ENCODE data around the gene NPFFR1.
"Not testable (repeated sequence)": the region's sequence is repeated elsewhere in the genome, so short reads cannot be mapped to it uniquely, and the experiment has no call there.

Gene NPFFR1

GRCh38 chr10:70266701-70267100 lies 17.1 kb downstream of the NPFFR1 start:
- no peak for DNase-seq (ENCODE audit: low spot score)
- TF ChIP-seq CTCF (IDR thresholded peaks at IDR 0.05; ENCODE audit: extremely low read depth, missing control alignments): no peak

GRCh38 chr10:70266056-70266455 lies 17.7 kb downstream of the NPFFR1 start:
- no peak for DNase-seq (ENCODE audit: low spot score)
- no peak for TF ChIP-seq CTCF (IDR thresholded peaks at IDR 0.05; ENCODE audit: extremely low read depth, missing control alignments)

GRCh38 chr10:70265032-70265689 lies 18.6 kb downstream of the NPFFR1 start:
- DNase-seq (ENCODE audit: low spot score): peak; percentile 66
- TF ChIP-seq CTCF (IDR thresholded peaks at IDR 0.05; ENCODE audit: extremely low read depth, missing control alignments): peak; percentile 47

- no peak for DNase-seq (ENCODE audit: low spot score)
- TF ChIP-seq CTCF (IDR thresholded peaks at IDR 0.05; ENCODE audit: extremely low read depth, missing control alignments): no peak
Measured at GRCh38 chr10:70260734-70261133, 23.1 kb downstream of the NPFFR1 start.

GRCh38 chr10:70260259-70260658 lies 23.5 kb downstream of the NPFFR1 start:
- DNase-seq (ENCODE audit: low spot score): no peak
- no peak for TF ChIP-seq CTCF (IDR thresholded peaks at IDR 0.05; ENCODE audit: extremely low read depth, missing control alignments)

GRCh38 chr10:70258216-70258615 lies 25.6 kb downstream of the NPFFR1 start:
- TF ChIP-seq CTCF (IDR thresholded peaks at IDR 0.05; ENCODE audit: extremely low read depth, missing control alignments): no peak
- no peak for DNase-seq (ENCODE audit: low spot score)

GRCh38 chr10:70257816-70258215 lies 26.0 kb downstream of the NPFFR1 start:
- DNase-seq (ENCODE audit: low spot score): not testable (repeated sequence)

- TF ChIP-seq CTCF (IDR thresholded peaks at IDR 0.05; ENCODE audit: extremely low read depth, missing control alignments): no peak
- no peak for DNase-seq (ENCODE audit: low spot score)
Measured at GRCh38 chr10:70256463-70256862, 27.3 kb downstream of the NPFFR1 start.
